Adrenal gland (tissue), 19 donors: ENCODE results near the gene CILP. TPM values are rescaled to one million over a fixed set of nuclear protein-coding genes. Genes with fewer than 3 reads are reported as not detected.

Source experiments
- DNase-seq, 7 donors: peaks; one replicate each; pipeline ENCODE4 v3.0.0-alpha.2; 2019 to 2020
- H3K27ac ChIP-seq, 5 donors: fragments of 200-600 bp; sonication (generic) in 4 of 5; 1 replicate in 3 of 5; 2 replicates in 2 of 5; pipeline versions ENCODE4 v1.5.1 to v1.8.0; 2016 to 2020; ENCODE audit warnings: mild to moderate bottlenecking in 1 of 5
- H3K27me3 ChIP-seq: fragments of 200-600 bp; 2 replicates; pipeline ENCODE4 v1.8.0; 2021
- H3K36me3 ChIP-seq, 2 donors: fragments of 200-600 bp; replicated peaks in 1 of 2; 1 replicate in 1 of 2; 2 replicates in 1 of 2; pipeline versions ENCODE4 v1.5.1 to v1.8.0; 2018 to 2022
- H3K4me1 ChIP-seq, 2 donors: fragments of 200-600 bp; replicated peaks in 1 of 2; 1 replicate in 1 of 2; 2 replicates in 1 of 2; pipeline versions ENCODE4 v1.5.1 to v1.8.0; 2018 to 2021
- H3K4me3 ChIP-seq, 4 donors: fragments of 200-600 bp; sonication (generic) in 3 of 4; one replicate each; pipeline ENCODE4 v1.5.1; 2016 to 2018
- H3K9me3 ChIP-seq, 3 donors: fragments of 200-600 bp; sonication (generic) in 1 of 3; replicated peaks in 1 of 3; 1 replicate in 2 of 3; 2 replicates in 1 of 3; pipeline versions ENCODE4 v1.5.1 to v1.8.0; 2016 to 2021
- CTCF ChIP-seq, 6 experiments: fragments of 450-650 bp in 4 of 6; fragments of 200-600 bp in 2 of 6; sonication (generic) in 1 of 6; IDR thresholded peaks; 1 replicate in 5 of 6; 2 replicates in 1 of 6; pipeline versions ENCODE4 v1.5.1 to v1.8.0; 2016 to 2021; ENCODE audit warnings: antibody characterized with exemption in 6 of 6, mild to moderate bottlenecking in 2 of 6, moderate library complexity in 1 of 6
- POLR2A ChIP-seq, 2 donors: fragments of 450-650 bp; IDR thresholded peaks; one replicate each; pipeline ENCODE4 v1.6.1; 2017; ENCODE audit warnings: antibody characterized with exemption in 2 of 2, mild to moderate bottlenecking in 2 of 2, moderate library complexity in 1 of 2
- WGBS, 4 donors: extraction: QIAGEN DNeasy Blood & Tissue Kit in 2 of 4; methylation state at CpG; one replicate each; pipeline versions ENCODE4 v1.1.5 to v1.1.7; 2013 to 2017; 5-methylcytosine and 5-hydroxymethylcytosine counted together
- intact Hi-C, 2 donors: fragments of 100-400 bp; cut with DNase I; formaldehyde crosslinking; loops; one replicate each; pipeline versions ENCODE4 v1.14.1 to v1.15.0; 2022 to 2023
- long read RNA-seq, 10 donors: library from polyadenylated mRNA in 3 of 10; unstranded in 2 of 10; stranded (forward) in 1 of 10; transcript quantifications; one replicate each; pipeline ENCODE4 v2.0.0 and lab custom pipeline, GENCODE V29; 2021 to 2026
- polyA plus RNA-seq, 3 donors: library from polyadenylated mRNA; stranded (reverse); fragments of 200-250 nt in 2 of 3; fragments of 350-450 nt in 1 of 3; fragmentation: Illumina TruSeq in 1 of 3; extraction: RNeasy Lipid Tissue Mini Kit (QIAGEN cat#74804) in 1 of 3; gene quantifications; one replicate each; pipeline ENCODE4 v1.2.3, GENCODE V29; 2013 to 2014
- total RNA-seq, 9 donors: library from RNA; depleted of rRNA in 4 of 9; stranded (reverse); fragments of >200 nt in 4 of 9; fragments of 120-200 nt in 1 of 9; fragmentation: NEBNext Ultra II Directional in 1 of 9; extraction: Animal tissue kit (Norgen Biotek cat#: 25700) in 1 of 9; gene quantifications; one replicate each; pipeline versions ENCODE4 v1.1.0 to v1.2.4, GENCODE V29; 2013 to 2023
- donor health status: healthy with polysubstance abuse.
- donor health status: Bipolar disorder and iron deficiency.
- donor health status: DM: yes; HTN: yes; CAD: no.
- donor health status: DM: no; HTN: no; CAD: no.
- donor health status: DM: no; HTN: no; CAD: no.
- donor health status: DM: yes; HTN: yes; CAD: no.

CILP gene, protein sequence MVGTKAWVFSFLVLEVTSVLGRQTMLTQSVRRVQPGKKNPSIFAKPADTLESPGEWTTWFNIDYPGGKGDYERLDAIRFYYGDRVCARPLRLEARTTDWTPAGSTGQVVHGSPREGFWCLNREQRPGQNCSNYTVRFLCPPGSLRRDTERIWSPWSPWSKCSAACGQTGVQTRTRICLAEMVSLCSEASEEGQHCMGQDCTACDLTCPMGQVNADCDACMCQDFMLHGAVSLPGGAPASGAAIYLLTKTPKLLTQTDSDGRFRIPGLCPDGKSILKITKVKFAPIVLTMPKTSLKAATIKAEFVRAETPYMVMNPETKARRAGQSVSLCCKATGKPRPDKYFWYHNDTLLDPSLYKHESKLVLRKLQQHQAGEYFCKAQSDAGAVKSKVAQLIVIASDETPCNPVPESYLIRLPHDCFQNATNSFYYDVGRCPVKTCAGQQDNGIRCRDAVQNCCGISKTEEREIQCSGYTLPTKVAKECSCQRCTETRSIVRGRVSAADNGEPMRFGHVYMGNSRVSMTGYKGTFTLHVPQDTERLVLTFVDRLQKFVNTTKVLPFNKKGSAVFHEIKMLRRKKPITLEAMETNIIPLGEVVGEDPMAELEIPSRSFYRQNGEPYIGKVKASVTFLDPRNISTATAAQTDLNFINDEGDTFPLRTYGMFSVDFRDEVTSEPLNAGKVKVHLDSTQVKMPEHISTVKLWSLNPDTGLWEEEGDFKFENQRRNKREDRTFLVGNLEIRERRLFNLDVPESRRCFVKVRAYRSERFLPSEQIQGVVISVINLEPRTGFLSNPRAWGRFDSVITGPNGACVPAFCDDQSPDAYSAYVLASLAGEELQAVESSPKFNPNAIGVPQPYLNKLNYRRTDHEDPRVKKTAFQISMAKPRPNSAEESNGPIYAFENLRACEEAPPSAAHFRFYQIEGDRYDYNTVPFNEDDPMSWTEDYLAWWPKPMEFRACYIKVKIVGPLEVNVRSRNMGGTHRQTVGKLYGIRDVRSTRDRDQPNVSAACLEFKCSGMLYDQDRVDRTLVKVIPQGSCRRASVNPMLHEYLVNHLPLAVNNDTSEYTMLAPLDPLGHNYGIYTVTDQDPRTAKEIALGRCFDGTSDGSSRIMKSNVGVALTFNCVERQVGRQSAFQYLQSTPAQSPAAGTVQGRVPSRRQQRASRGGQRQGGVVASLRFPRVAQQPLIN
- total RNA-seq (1 to 10 TPM in 4 of 9 donors, under 1 TPM in 5; 0.39 to 2.7 (median 0.96) TPM), polyA plus RNA-seq (1 to 10 TPM in 1 of 3 donors, under 1 TPM in 2; 0.68 to 1.4 (median 0.97) TPM)
- long read RNA-seq, donor 1 = 0 reads
- long read RNA-seq, donor 2 = 0 reads
- long read RNA-seq, donor 3 = 0 reads
- long read RNA-seq, donor 4 = 0 reads
- long read RNA-seq, donor 5, full-length matches to known transcripts = 4 of 5 reads
- long read RNA-seq, donor 5, partial matches to known transcripts = 1 of 5 reads
- long read RNA-seq, donor 5, other reads (novel, unspliced or antisense) = 0 of 5 reads
- long read RNA-seq, donor 6, full-length matches to known transcripts = 2 of 4 reads
- long read RNA-seq, donor 6, partial matches to known transcripts = 0 of 4 reads
- long read RNA-seq, donor 6, other reads (novel, unspliced or antisense) = 2 of 4 reads
- long read RNA-seq, donor 7 = 0 reads
- long read RNA-seq, donor 8 = 0 reads
- long read RNA-seq, donor 9 = 0 reads
- long read RNA-seq, donor 10 = 0 reads

GRCh38 chr15:65210770-65211481 lies at the start of gene CILP:
CILP (minus strand) TSS chr15:65211473; CDS start chr15:65209755, 1,718 bp downstream.
- Histone ChIP-seq H3K27ac (peak within 1 kb of the TSS in 1 of 5 donors; percentile 40), H3K4me1 (peaks cover 0 to 7% of the 10 kb centered on the region in 2 donors), H3K4me3 (no peak within 1 kb of the TSS), H3K36me3 (no peaks in the 10 kb centered on the region), H3K27me3 (no peaks in the 10 kb centered on the region), H3K9me3 (no peaks in the 10 kb centered on the region)
- no peak for TF ChIP-seq CTCF (IDR thresholded peaks at IDR 0.05)
- no peak for TF ChIP-seq POLR2A (IDR thresholded peaks at IDR 0.05)
- intact Hi-C loops = no loop called here
- no peak for DNase-seq
- 79 to 91% (median 81%) methylated on average over 6 to 8 of the region's 8 CpGs for WGBS, 4 donors

DNA sequence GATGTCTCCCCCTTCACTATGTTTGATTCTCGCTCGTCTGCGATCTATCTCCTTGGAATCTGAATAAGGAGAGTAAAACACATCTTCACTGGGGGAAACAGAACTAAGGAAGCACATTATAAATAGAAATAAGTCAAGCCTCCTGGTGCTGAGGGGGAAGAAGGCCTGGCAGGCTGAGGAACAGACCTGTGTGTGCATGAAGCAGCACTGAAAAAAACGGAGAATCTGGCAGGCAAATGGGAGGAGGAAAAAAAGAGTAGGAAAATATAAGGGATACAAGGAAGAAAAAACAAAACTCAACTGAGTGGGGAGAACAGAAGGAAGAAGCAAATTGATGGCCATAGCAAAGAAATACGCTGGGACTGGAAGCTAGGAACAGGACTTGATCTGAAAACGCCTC lies 49.7 kb upstream of the CILP start:
- H3K4me1 ChIP-seq = peaks cover 0 to 10% of the 10 kb centered on the region in 2 donors
- no peaks in the 10 kb centered on the region for H3K9me3 ChIP-seq
- H3K27me3 ChIP-seq = no peaks in the 10 kb centered on the region
- H3K4me3 ChIP-seq = no peak overlapping the region
- WGBS, 4 donors = 89 to 97% (median 94%) methylated on average over 6 of the region's 6 CpGs
- H3K36me3 ChIP-seq = peaks cover 0 to 40% of the 10 kb centered on the region in 2 donors
- intact Hi-C loops = no loop called here
- H3K27ac ChIP-seq = no peak overlapping the region
- TF ChIP-seq CTCF (IDR thresholded peaks at IDR 0.05) = no peak
- no peak for TF ChIP-seq POLR2A (IDR thresholded peaks at IDR 0.05)
- no peak for DNase-seq

GRCh38 chr15:65259367-65259797 lies 48.1 kb upstream of the CILP start:
- TF ChIP-seq POLR2A (IDR thresholded peaks at IDR 0.05) = no peak
- no peak for TF ChIP-seq CTCF (IDR thresholded peaks at IDR 0.05)
- peak overlapping the region in 2 of 5 donors; percentile 53 to 67 for H3K27ac ChIP-seq
- peaks cover 0 to 10% of the 10 kb centered on the region in 2 donors for H3K4me1 ChIP-seq
- WGBS, 4 donors = 80 to 90% (median 84%) methylated on average over 7 of the region's 7 CpGs
- H3K4me3 ChIP-seq = no peak overlapping the region
- H3K9me3 ChIP-seq = no peaks in the 10 kb centered on the region
- intact Hi-C loops = no loop called here
- no peaks in the 10 kb centered on the region for H3K27me3 ChIP-seq
- H3K36me3 ChIP-seq = peaks cover 0 to 40% of the 10 kb centered on the region in 2 donors
- no peak for DNase-seq
